H1 (cell line): Measurements from ENCODE around the gene PTPN2. TPM values are rescaled to one million over a fixed set of nuclear protein-coding genes. Genes with fewer than 3 reads are reported as not detected.

Experiments used
- CTCF ChIA-PET: fragments of 300-600 bp; sonication (Branson Sonifier 250); formaldehyde crosslinking; loops from one replicate; lab custom pipeline; 2021; ENCODE audit not compliant: partially characterized antibody; lab: Charles Lee
- POLR2A ChIA-PET: fragments of 300-600 bp; sonication (Branson Sonifier 250); formaldehyde crosslinking; loops from one replicate; lab custom pipeline; 2021; ENCODE audit warnings: inconsistent platforms; ENCODE audit not compliant: partially characterized antibody; lab: Charles Lee
- DNase-seq, 2 experiments: peaks; one replicate each; pipeline versions ENCODE4 v3.0.0 to v3.0.0-alpha.2; 2010 to 2022; ENCODE audit warnings: low spot score in 2 of 2, low read depth in 1 of 2, mixed read lengths in 1 of 2
- FAIRE-seq: peaks from 2 replicates; lab custom pipeline; 2011; peaks lifted over from hg19 to GRCh38; lab: Jason Lieb, UNC
- H2AFZ ChIP-seq: 2 replicates; pipeline ENCODE4 v1.8.1; 2012; ENCODE audit warnings: low read length, inconsistent platforms
- H2AK5ac ChIP-seq: 2 replicates; pipeline ENCODE4 v1.6.1; 2013; ENCODE audit warnings: low read depth, low read length
- H2BK120ac ChIP-seq: replicated peaks from 2 replicates; pipeline ENCODE3; 2013; ENCODE audit warnings: low read depth, low read length, inconsistent platforms
- H2BK12ac ChIP-seq: 2 replicates; pipeline ENCODE4 v1.6.1; 2013; ENCODE audit warnings: low read depth, low read length
- H2BK15ac ChIP-seq: 2 replicates; pipeline ENCODE4 v1.6.1; 2013; ENCODE audit warnings: low read length
- H2BK20ac ChIP-seq: 2 replicates; pipeline ENCODE4 v1.6.1; 2013; ENCODE audit warnings: low read length
- H2BK5ac ChIP-seq: 2 replicates; pipeline ENCODE4 v1.6.1; 2013; ENCODE audit warnings: low read depth, low read length
- H3K14ac ChIP-seq: 2 replicates; pipeline ENCODE4 v1.6.1; 2013; ENCODE audit warnings: inconsistent platforms; ENCODE audit not compliant: insufficient read length
- H3K18ac ChIP-seq: 2 replicates; pipeline ENCODE4 v1.6.1; 2013; ENCODE audit warnings: low read length; ENCODE audit errors: extremely low read depth
- H3K23ac ChIP-seq: 2 replicates; pipeline ENCODE4 v1.6.1; 2013; ENCODE audit warnings: inconsistent platforms; ENCODE audit not compliant: insufficient read length
- H3K23me2 ChIP-seq: 2 replicates; pipeline ENCODE4 v1.6.1; 2013; ENCODE audit warnings: low read depth, low read length
- H3K27ac ChIP-seq: 2 replicates; pipeline ENCODE4 v1.6.1; 2011; ENCODE audit warnings: low read depth, low read length, inconsistent platforms
- H3K27me3 ChIP-seq, 4 experiments: replicated peaks in 1 of 4; 1 replicate in 1 of 4; 2 replicates in 3 of 4; pipeline versions ENCODE4 v1.6.1 to v1.8.1; 2011 to 2013; ENCODE audit warnings: low read length in 3 of 4, mild to moderate bottlenecking in 3 of 4, inconsistent platforms in 2 of 4, mixed read lengths in 2 of 4, moderate library complexity in 1 of 4; ENCODE audit not compliant: control insufficient read depth in 3 of 4, insufficient read depth in 3 of 4; ENCODE audit errors: extremely low read depth in 1 of 4
- H3K36me3 ChIP-seq, 4 experiments: 2 replicates each; pipeline versions ENCODE4 v1.6.1 to v1.8.1; 2011 to 2013; ENCODE audit warnings: mild to moderate bottlenecking in 4 of 4, low read length in 3 of 4, moderate library complexity in 2 of 4, control low read depth in 1 of 4, inconsistent platforms in 1 of 4; ENCODE audit not compliant: insufficient read depth in 4 of 4, control insufficient read depth in 2 of 4
- H3K4ac ChIP-seq: replicated peaks from 2 replicates; pipeline ENCODE3; 2013; ENCODE audit warnings: low read length, low read depth, mixed read lengths, inconsistent platforms; ENCODE audit not compliant: insufficient read length
- H3K4me1 ChIP-seq, 4 experiments: replicated peaks in 1 of 4; 1 replicate in 1 of 4; 2 replicates in 3 of 4; pipeline versions ENCODE4 v1.6.1 to v1.8.1; 2011 to 2013; ENCODE audit warnings: low read length in 3 of 4, inconsistent platforms in 2 of 4, mixed read lengths in 1 of 4; ENCODE audit not compliant: insufficient read depth in 4 of 4, control insufficient read depth in 3 of 4
- H3K4me2 ChIP-seq, 2 experiments: 2 replicates each; pipeline versions ENCODE4 v1.6.1 to v1.8.1; 2011 to 2013; ENCODE audit warnings: low read depth in 2 of 2, low read length in 2 of 2, control low read depth in 1 of 2, inconsistent platforms in 1 of 2, mild to moderate bottlenecking in 1 of 2; ENCODE audit not compliant: insufficient read depth in 1 of 2
- H3K4me3 ChIP-seq, 4 experiments: fragments of 200-600, 300-600 bp in 1 of 4; sonication (generic), shearing (Covaris generic), sonication (Bioruptor Twin) in 1 of 4; 2 replicates each; pipeline versions ENCODE4 v1.5.1 to v1.8.1; 2011 to 2016; ENCODE audit warnings: low read length in 4 of 4, low read depth in 3 of 4, control low read depth in 2 of 4, inconsistent platforms in 2 of 4, mild to moderate bottlenecking in 2 of 4, mixed read lengths in 1 of 4, moderate library complexity in 1 of 4; ENCODE audit not compliant: insufficient read depth in 2 of 4; ENCODE audit errors: extremely low read depth in 1 of 4
- H3K56ac ChIP-seq: replicated peaks from 2 replicates; pipeline ENCODE3; 2013; ENCODE audit warnings: low read depth, mild to moderate bottlenecking, mixed read lengths, low read length, inconsistent platforms; ENCODE audit not compliant: insufficient read length
- H3K79me1 ChIP-seq: 2 replicates; pipeline ENCODE4 v1.6.1; 2013; ENCODE audit warnings: low read depth, low read length, control low read depth
- H3K79me2 ChIP-seq, 2 experiments: 2 replicates each; pipeline versions ENCODE4 v1.6.1 to v1.8.1; 2012 to 2013; ENCODE audit warnings: low read length in 2 of 2, mild to moderate bottlenecking in 2 of 2, inconsistent platforms in 1 of 2; ENCODE audit not compliant: insufficient read depth in 2 of 2, control insufficient read depth in 1 of 2
- H3K9ac ChIP-seq, 4 experiments: replicated peaks in 1 of 4; 1 replicate in 1 of 4; 2 replicates in 3 of 4; pipeline versions ENCODE4 v1.6.1 to v1.8.1; 2011 to 2013; ENCODE audit warnings: low read depth in 3 of 4, low read length in 3 of 4, control low read depth in 2 of 4, mild to moderate bottlenecking in 2 of 4, moderate library complexity in 2 of 4, inconsistent platforms in 1 of 4; ENCODE audit errors: extremely low read depth in 1 of 4
- H3K9me3 ChIP-seq, 2 experiments: 2 replicates each; pipeline versions ENCODE4 v1.6.1 to v1.8.1; 2012 to 2013; ENCODE audit warnings: mild to moderate bottlenecking in 2 of 2, moderate library complexity in 2 of 2, control low read depth in 1 of 2, inconsistent platforms in 1 of 2, low read depth in 1 of 2, low read length in 1 of 2, mixed read lengths in 1 of 2; ENCODE audit not compliant: insufficient read depth in 2 of 2
- H4K20me1 ChIP-seq, 2 experiments: replicated peaks in 1 of 2; 2 replicates each; pipeline versions ENCODE3 to v1.8.1; 2011 to 2013; ENCODE audit warnings: inconsistent platforms in 2 of 2, low read length in 2 of 2, mild to moderate bottlenecking in 1 of 2; ENCODE audit not compliant: insufficient read depth in 2 of 2, control insufficient read depth in 1 of 2
- H4K5ac ChIP-seq: 2 replicates; pipeline ENCODE4 v1.6.1; 2013; ENCODE audit warnings: low read length, low read depth, mixed read lengths, inconsistent platforms; ENCODE audit not compliant: insufficient read length
- H4K8ac ChIP-seq: 2 replicates; pipeline ENCODE4 v1.8.0; 2013; ENCODE audit warnings: mild to moderate bottlenecking, moderate library complexity, low read length, inconsistent platforms; ENCODE audit not compliant: insufficient read depth; ENCODE audit errors: extremely low read depth
- H4K91ac ChIP-seq: replicated peaks from 2 replicates; pipeline ENCODE3; 2013; ENCODE audit warnings: low read length, mixed read lengths, inconsistent platforms; ENCODE audit not compliant: insufficient read length
- SP2 ChIP-seq: IDR thresholded peaks from 2 replicates; pipeline ENCODE4 v1.6.1; 2012; ENCODE audit warnings: mild to moderate bottlenecking, low read length, inconsistent platforms
- TAF7 ChIP-seq: optimal IDR thresholded peaks from 2 replicates; pipeline ENCODE3; 2011; ENCODE audit warnings: low read depth, mild to moderate bottlenecking, inconsistent platforms, low read length, moderate library complexity, borderline replicate concordance
- WGBS, 2 experiments: shearing (Covaris generic) in 1 of 2; methylation state at CpG; one replicate each; pipeline versions ENCODE4 v1.1.6 to v1.1.7; 2013 to 2015; ENCODE audit warnings: low lambda C conversion rate in 2 of 2, mixed read lengths in 2 of 2, inconsistent platforms in 1 of 2, low coverage in 1 of 2, missing lambda C conversion rate in 1 of 2; ENCODE audit not compliant: insufficient replicate concordance in 2 of 2, insufficient coverage in 1 of 2, insufficient read length in 1 of 2; ENCODE audit errors: extremely low coverage in 1 of 2, missing lambda C conversion rate in 1 of 2; 5-methylcytosine and 5-hydroxymethylcytosine counted together
- polyA plus RNA-seq, 7 experiments: library from polyadenylated mRNA; depleted of rRNA in 3 of 7; stranded (reverse) in 5 of 7; unstranded in 2 of 7; fragments of >200 nt in 5 of 7; fragments of 200-250 nt in 2 of 7; gene quantifications; 1 replicate in 5 of 7; 2 replicates in 1 of 7; 4 replicates in 1 of 7; pipeline versions ENCODE4 v1.2.1 to v1.2.3, GENCODE V29; 2011 to 2013; ENCODE audit warnings: missing spikeins in 2 of 7, mixed read lengths in 2 of 7
- total RNA-seq: library from RNA; stranded (reverse); fragmentation: NEBNext Ultra II Directional; extraction: Animal tissue kit (Norgen Biotek cat#: 25700); gene quantifications from 2 replicates; pipeline ENCODE4 v1.2.1, GENCODE V29; 2021

PTPN2 gene
- total and polyA plus RNA-seq, 2 of the 8 experiments (the other 6 are each of a cell fraction or from before 2014, with no cell fraction given), result 16.4 to 54.0 TPM

DNA sequence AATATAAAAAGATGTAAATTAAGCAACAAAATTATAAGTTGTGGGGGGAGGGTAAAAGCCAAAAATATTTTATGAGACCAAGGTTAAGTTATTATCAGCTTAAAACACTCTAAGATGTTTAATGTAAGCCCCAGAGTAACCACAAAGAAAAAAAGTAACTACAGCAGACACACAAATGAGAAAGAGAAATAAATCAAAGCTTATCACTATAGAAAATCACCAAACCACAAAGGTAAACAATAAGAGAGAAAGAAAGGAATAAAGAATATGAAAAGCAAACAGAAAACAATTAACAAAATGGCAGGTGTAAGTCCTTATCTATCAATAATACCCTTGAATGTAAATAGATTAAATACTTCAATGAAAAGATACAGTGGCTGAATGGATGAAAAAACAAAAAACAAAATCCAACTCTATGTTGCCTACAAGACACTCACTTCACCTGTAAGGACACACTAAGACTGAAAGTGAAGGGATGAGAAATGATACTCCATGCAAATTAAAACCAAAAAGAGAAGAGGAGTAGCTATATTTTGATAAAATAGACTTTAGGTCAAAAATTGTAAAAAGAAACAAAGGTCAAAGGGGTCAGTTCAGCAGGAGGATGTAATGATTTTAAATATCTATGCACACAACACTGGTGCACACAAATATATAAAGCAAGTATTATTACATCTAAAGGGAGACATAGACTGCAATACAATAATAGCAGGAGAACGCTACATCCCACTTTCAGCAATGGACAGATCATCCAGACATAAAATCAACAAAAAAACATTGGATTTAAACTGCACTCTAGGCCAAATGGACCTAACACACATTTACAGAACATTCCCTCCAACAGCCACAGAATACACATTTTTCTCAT lies 80.7 kb downstream of the PTPN2 start:
- no peak for FAIRE-seq
- CTCF ChIA-PET, result interaction anchor here (1.2 kb wide), 1 partner anchor 132 kb away, joined by 3 read pairs; no protein-coding TSS in a partner anchor
- DNase-seq, result no peak

More for the DNA sequence above, 80.7 kb downstream of the PTPN2 start:
- WGBS, 2 experiments, result 97% methylated on average over 1 of the region's 1 CpG; no CpG with 5 or more reads in 1 of the 2 experiments
- no peak overlapping the region for H4K91ac ChIP-seq
- H2BK20ac ChIP-seq, result no peak overlapping the region
- no peaks in the 10 kb centered on the region for H3K4me1 ChIP-seq
- H3K23ac ChIP-seq, result no peak overlapping the region
- no peak overlapping the region for H3K4ac ChIP-seq
- no peak overlapping the region for H4K5ac ChIP-seq
- H3K36me3 ChIP-seq, result peaks cover 2 to 6% (median 3%) of the 10 kb centered on the region in 4 experiments; a peak in 3 of 8 replicates
- POLR2A ChIA-PET, result no interaction called here
- no peak for TF ChIP-seq SP2
- no peak for TF ChIP-seq TAF7
- no peak overlapping the region for H4K8ac ChIP-seq
- peaks cover 0 to 5% of the 10 kb centered on the region in 2 experiments; a peak in 1 of 4 replicates for H3K79me2 ChIP-seq
- H2BK5ac ChIP-seq, result no peak overlapping the region
- H3K9me3 ChIP-seq, result no peaks in the 10 kb centered on the region; a peak in 1 of 4 replicates
- no peaks in the 10 kb centered on the region for H3K79me1 ChIP-seq
- H3K4me2 ChIP-seq, result no peak overlapping the region
- no peak overlapping the region for H3K27ac ChIP-seq
- no peak overlapping the region for H2AK5ac ChIP-seq
- no peaks in the 10 kb centered on the region for H4K20me1 ChIP-seq
- no peak overlapping the region for H3K4me3 ChIP-seq
- no peak overlapping the region for H2BK15ac ChIP-seq
- H3K14ac ChIP-seq, result no peak overlapping the region
- no peak overlapping the region for H2BK120ac ChIP-seq
- H3K9ac ChIP-seq, result no peak overlapping the region
- H3K18ac ChIP-seq, result no peak overlapping the region
- H3K56ac ChIP-seq, result no peak overlapping the region
- no peak overlapping the region for H2AFZ ChIP-seq
- no peak overlapping the region for H2BK12ac ChIP-seq
- no peaks in the 10 kb centered on the region for H3K23me2 ChIP-seq
- no peaks in the 10 kb centered on the region for H3K27me3 ChIP-seq
